DOHH2 (cell line): ENCODE data around the gene CRACR2A.

Source experiments
- CTCF ChIP-seq: fragments of 200-600 bp; sonication (generic); IDR thresholded peaks from one replicate; pipeline ENCODE4 v1.5.1; 2014; ENCODE audit warnings: antibody characterized with exemption, mild to moderate bottlenecking, low read depth, low read length; ENCODE audit not compliant: poor library complexity, severe bottlenecking
- EZH2phosphoT487 ChIP-seq: fragments of 200-600 bp; sonication (generic); IDR thresholded peaks from 2 replicates; pipeline ENCODE4 v1.6.1; 2017; ENCODE audit warnings: borderline replicate concordance, mild to moderate bottlenecking, antibody characterized with exemption, low read length, moderate library complexity, mixed read lengths

GRCh38 chr12:3759878-3760277 lies 7.0 kb upstream of the CRACR2A start:
- TF ChIP-seq CTCF: no peak
- no peak for TF ChIP-seq EZH2phosphoT487
